ENCODE measurements around the gene MAML2. TPM values are rescaled to one million over a fixed set of nuclear protein-coding genes. Genes with fewer than 3 reads are reported as not detected.

MAML2 gene
- total and polyA plus RNA-seq, 2 of the 13 experiments (the other 11 are each of a cell fraction or from before 2014, with no cell fraction given) = 2.3 to 25.9 TPM

- TF ChIP-seq HOMEZ (CRISPR knock-in tag; IDR thresholded peaks at IDR 0.05; ENCODE audit: low read depth) (0 out of 2 replicates have a peak, but pooled peaks have one; percentile 54), MIER3 (CRISPR knock-in tag; IDR thresholded peaks at IDR 0.05; ENCODE audit: borderline replicate concordance) (no peak), ZNF562 (CRISPR knock-in tag; IDR thresholded peaks at IDR 0.05; ENCODE audit: borderline replicate concordance) (no peak), NFE2 (CRISPR knock-in tag; IDR thresholded peaks at IDR 0.05) (no peak), NCOR1 (IDR thresholded peaks at IDR 0.05; ENCODE audit: borderline replicate concordance, low read length) (no peak), KAT2B (IDR thresholded peaks at IDR 0.05; ENCODE audit: borderline replicate concordance, low read depth, low read length) (no peak), TEAD3 (CRISPR knock-in tag; optimal IDR thresholded peaks at IDR 0.05; ENCODE audit: borderline replicate concordance) (peak; percentile 88), SOX13 (IDR thresholded peaks at IDR 0.05) (no peak), SOX13 (CRISPR knock-in tag; conservative IDR thresholded peaks at IDR 0.05 in 1 of 2, IDR thresholded peaks at IDR 0.05 in 1 of 2) (peak in 1 of 2 experiments; percentile 54; a peak in 1 of 4 replicates), ZNF205 (CRISPR knock-in tag; IDR thresholded peaks at IDR 0.05) (no peak), GMEB2 (CRISPR knock-in tag; IDR thresholded peaks at IDR 0.05; ENCODE audit: low read depth) (no peak), HOXD1 (CRISPR knock-in tag; IDR thresholded peaks at IDR 0.05) (no peak), ZNF354B (CRISPR knock-in tag; IDR thresholded peaks at IDR 0.05) (no peak), ZNF747 (CRISPR knock-in tag; IDR thresholded peaks at IDR 0.05; ENCODE audit: borderline replicate concordance) (no peak), IRF9 (CRISPR knock-in tag; IDR thresholded peaks at IDR 0.05; ENCODE audit: borderline replicate concordance) (no peak), FOXO1 (CRISPR knock-in tag; IDR thresholded peaks at IDR 0.05) (peak; percentile 56; the same call in 1 of the 2 replicates), FOSL1 (CRISPR knock-in tag; IDR thresholded peaks at IDR 0.05; ENCODE audit: borderline replicate concordance) (no peak), ZIK1 (CRISPR knock-in tag; IDR thresholded peaks at IDR 0.05; ENCODE audit: borderline replicate concordance, low read depth) (no peak), KDM1A (CRISPR knock-in tag; IDR thresholded peaks at IDR 0.05) (no peak), TARDBP (CRISPR knock-in tag; IDR thresholded peaks at IDR 0.05) (no peak), FOXK1 (CRISPR knock-in tag; IDR thresholded peaks at IDR 0.05; ENCODE audit: borderline replicate concordance, low read depth) (0 out of 2 replicates have a peak, but pooled peaks have one; percentile 23), ZNF441 (CRISPR knock-in tag; IDR thresholded peaks at IDR 0.05; ENCODE audit: borderline replicate concordance) (no peak), ZNF746 (CRISPR knock-in tag; IDR thresholded peaks at IDR 0.05) (no peak), ZNF124 (CRISPR knock-in tag; IDR thresholded peaks at IDR 0.05) (no peak), PCBP1 (IDR thresholded peaks at IDR 0.05; ENCODE audit: borderline replicate concordance, low read depth, low read length) (no peak)
- TF ChIP-seq, protein P1, sequence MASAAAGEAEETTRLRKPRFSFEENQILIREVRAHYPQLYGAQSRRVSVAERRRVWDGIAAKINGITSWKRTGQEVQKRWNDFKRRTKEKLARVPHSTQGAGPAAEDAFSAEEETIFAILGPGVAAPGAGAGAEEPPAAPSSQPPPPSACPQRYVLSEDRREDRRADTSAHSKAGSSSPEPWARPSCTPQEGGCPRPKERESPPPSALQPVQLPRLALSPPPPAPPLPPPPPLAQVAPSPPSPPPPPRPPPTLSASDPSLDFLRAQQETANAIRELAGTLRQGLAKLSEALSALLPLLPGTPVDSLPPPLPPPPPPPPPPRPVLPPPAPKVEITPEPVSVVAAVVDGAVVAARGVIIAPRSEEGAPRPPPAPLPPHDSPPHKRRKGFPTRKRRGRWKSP (CRISPR knock-in tag; IDR thresholded peaks at IDR 0.05) = no peak
Measured at GRCh38 chr11:96114178-96115064, 228.6 kb downstream of the MAML2 start (continued).
